Endothelial cell of umbilical vein (primary cell): ENCODE data around the gene CA5A. TPM values are rescaled to one million over a fixed set of nuclear protein-coding genes. Genes with fewer than 3 reads are reported as not detected.
A peak's percentile ranks its signal among the peaks of the same experiment; 100 is the strongest.
"Not testable (repeated sequence)": the region's sequence is repeated elsewhere in the genome, so short reads cannot be mapped to it uniquely, and the experiment has no call there.

Experiments used
- BruUV-seq: library from RNA; stranded (reverse); fragments of 400-500 nt; replicated peaks from 2 replicates; lab custom pipeline; 2021; lab: Mats Ljungman, UMichigan
- CTCF ChIA-PET: fragments of 300-600, 350-600 bp; sonication (Branson Sonifier 250); formaldehyde crosslinking; loops from one replicate; lab custom pipeline; 2021; ENCODE audit warnings: antibody characterized with exemption, inconsistent platforms; lab: Charles Lee
- POLR2A ChIA-PET: fragments of 300-600, 350-600 bp; sonication (Branson Sonifier 250); formaldehyde crosslinking; loops from one replicate; lab custom pipeline; 2021; ENCODE audit warnings: antibody characterized with exemption, inconsistent platforms; lab: Charles Lee
- DNase-seq: peaks from one replicate; pipeline ENCODE4 v3.0.0-alpha.2; 2011; ENCODE audit warnings: low read depth, low spot score
- FAIRE-seq: peaks from 2 replicates; lab custom pipeline; 2011; peaks lifted over from hg19 to GRCh38; lab: Jason Lieb, UNC
- H2AFZ ChIP-seq: 2 replicates; pipeline ENCODE4 v1.6.0; 2012; ENCODE audit warnings: low read depth, low read length, control low read depth, inconsistent platforms
- H3K27ac ChIP-seq: 2 replicates; pipeline ENCODE4 v1.5.1; 2011; ENCODE audit warnings: low read depth, mild to moderate bottlenecking, control low read depth, low read length, moderate library complexity; ENCODE audit not compliant: insufficient read depth
- H3K27me3 ChIP-seq, 2 experiments: 2 replicates each; pipeline versions ENCODE4 v1.6.0 to v1.6.1; 2011; ENCODE audit warnings: low read length in 2 of 2, mixed read lengths in 1 of 2; ENCODE audit not compliant: control insufficient read depth in 2 of 2, insufficient read depth in 2 of 2
- H3K36me3 ChIP-seq, 2 experiments: 2 replicates in 1 of 2; 3 replicates in 1 of 2; pipeline ENCODE4 v1.5.1; 2011; ENCODE audit warnings: low read length in 2 of 2, mild to moderate bottlenecking in 1 of 2, moderate library complexity in 1 of 2; ENCODE audit not compliant: control insufficient read depth in 2 of 2, insufficient read depth in 2 of 2; ENCODE audit errors: extremely low read depth in 1 of 2
- H3K4me1 ChIP-seq: 3 replicates; pipeline ENCODE4 v1.5.1; 2011; ENCODE audit warnings: mild to moderate bottlenecking, low read length; ENCODE audit not compliant: control insufficient read depth, insufficient read depth; ENCODE audit errors: extremely low read depth
- H3K4me2 ChIP-seq: 2 replicates; pipeline ENCODE4 v1.6.1; 2011; ENCODE audit warnings: low read length, control low read depth, mixed read lengths; ENCODE audit not compliant: insufficient read depth
- H3K4me3 ChIP-seq, 3 experiments: fragments of 200-600 bp in 1 of 3; sonication (generic), shearing (Covaris generic) in 1 of 3; replicated peaks in 1 of 3; 2 replicates each; pipeline ENCODE4 v1.5.1; 2011 to 2016; ENCODE audit warnings: control low read depth in 3 of 3, low read length in 3 of 3, mild to moderate bottlenecking in 2 of 3, inconsistent platforms in 1 of 3, low read depth in 1 of 3, moderate library complexity in 1 of 3; ENCODE audit not compliant: insufficient read depth in 1 of 3
- H3K79me2 ChIP-seq: 2 replicates; pipeline ENCODE4 v1.6.0; 2012; ENCODE audit warnings: low read length, inconsistent platforms; ENCODE audit not compliant: control insufficient read depth, insufficient read depth
- H3K9ac ChIP-seq: replicated peaks from 2 replicates; pipeline ENCODE3; 2011; ENCODE audit warnings: low read length, control low read depth; ENCODE audit not compliant: insufficient read depth; ENCODE audit errors: extremely low read depth
- H3K9me1 ChIP-seq: replicated peaks from 3 replicates; pipeline ENCODE4 v1.6.0; 2011; ENCODE audit warnings: mild to moderate bottlenecking, low read length; ENCODE audit not compliant: control insufficient read depth, insufficient read depth; ENCODE audit errors: extremely low read depth
- H3K9me3 ChIP-seq: replicated peaks from 2 replicates; pipeline ENCODE4 v1.5.1; 2012; ENCODE audit warnings: low read length, inconsistent platforms; ENCODE audit not compliant: control insufficient read depth, insufficient read depth
- H4K20me1 ChIP-seq: replicated peaks from 2 replicates; pipeline ENCODE3; 2011; ENCODE audit warnings: mild to moderate bottlenecking, low read length; ENCODE audit not compliant: control insufficient read depth, insufficient read depth; ENCODE audit errors: extremely low read depth
- CTCF ChIP-seq, 2 donors: IDR thresholded peaks; 1 replicate in 1 of 2; 2 replicates in 1 of 2; pipeline ENCODE4 v1.5.1; 2011; ENCODE audit warnings: low read length in 2 of 2, mild to moderate bottlenecking in 2 of 2, moderate library complexity in 2 of 2, control low read depth in 1 of 2, inconsistent platforms in 1 of 2, low read depth in 1 of 2; ENCODE audit not compliant: insufficient read depth in 1 of 2; ENCODE audit errors: extremely low read depth in 1 of 2
- dilution Hi-C: fragments of 300-500 bp; cut with MboI; formaldehyde crosslinking; loops from one replicate; pipeline ENCODE4 v1.15.0; 2019; ENCODE audit warnings: low sequenced_read_pairs; ENCODE audit not compliant: extremely low pct_ligation_motif_present
- intact Hi-C: fragments of 100-400 bp; cut with micrococcal nuclease; formaldehyde crosslinking; loops from one replicate; pipeline ENCODE4 v1.10.0; 2022
- polyA plus RNA-seq, 4 experiments: library from polyadenylated mRNA; depleted of rRNA in 3 of 4; stranded (reverse) in 3 of 4; unstranded in 1 of 4; fragments of >200 nt; gene quantifications; 2 replicates each; pipeline versions ENCODE4 v1.2.1 to v1.2.3, GENCODE V29; 2011 to 2012; ENCODE audit warnings: missing spikeins in 1 of 4
- total RNA-seq: library from RNA; stranded (reverse); gene quantifications from 2 replicates; pipeline ENCODE4 v1.2.3, GENCODE V29; 2021

Gene CA5A
- total and polyA plus RNA-seq, 2 donors (not counting 3 experiments of a cell fraction or from before 2014, with no cell fraction given), result not detected

GRCh38 chr16:87889762-87890161 lies 46.6 kb downstream of the CA5A start:
- H3K27ac ChIP-seq, H3K9ac ChIP-seq, intact Hi-C loops, DNase-seq, H3K4me2 ChIP-seq, H3K27me3 ChIP-seq, H3K36me3 ChIP-seq, dilution Hi-C loops, H3K79me2 ChIP-seq, H4K20me1 ChIP-seq, FAIRE-seq, BruUV-seq, POLR2A ChIA-PET, H2AFZ ChIP-seq, H3K4me1 ChIP-seq, H3K4me3 ChIP-seq, H3K9me3 ChIP-seq, H3K9me1 ChIP-seq: not testable (repeated sequence)
- CTCF ChIA-PET, result interaction anchor here (0.7 kb wide), 1 partner anchor 111 kb away, joined by 3 read pairs; no protein-coding TSS in a partner anchor
- peak in 1 of 2 donors; percentile 16 for TF ChIP-seq CTCF (IDR thresholded peaks at IDR 0.05; ENCODE audit: extremely low read depth in 1 of 2, insufficient read depth in 1 of 2, low read depth in 1 of 2, low read length in 2 of 2)

GRCh38 chr16:87888346-87888745 lies 48.0 kb downstream of the CA5A start:
- H3K36me3 ChIP-seq, FAIRE-seq, BruUV-seq, H3K27ac ChIP-seq, H3K27me3 ChIP-seq, H4K20me1 ChIP-seq, dilution Hi-C loops, H3K9me3 ChIP-seq, H3K4me2 ChIP-seq, H3K9ac ChIP-seq, H3K4me3 ChIP-seq, DNase-seq, H3K4me1 ChIP-seq, H3K9me1 ChIP-seq, intact Hi-C loops, POLR2A ChIA-PET, H2AFZ ChIP-seq, H3K79me2 ChIP-seq: not testable (repeated sequence)
- CTCF ChIA-PET, result interaction anchor here (1.4 kb wide), 1 partner anchor 109 kb away, joined by 3 read pairs; no protein-coding TSS in a partner anchor

GRCh38 chr16:87887931-87888330 lies 48.4 kb downstream of the CA5A start:
- H3K9ac ChIP-seq, dilution Hi-C loops: not testable (repeated sequence)

More at GRCh38 chr16:87887931-87888330, 48.4 kb downstream of the CA5A start:
- POLR2A ChIA-PET, H3K36me3 ChIP-seq, H3K4me2 ChIP-seq, H3K79me2 ChIP-seq, H3K27ac ChIP-seq, FAIRE-seq, H4K20me1 ChIP-seq, intact Hi-C loops, H3K9me1 ChIP-seq, H2AFZ ChIP-seq, H3K9me3 ChIP-seq, H3K4me3 ChIP-seq, BruUV-seq, DNase-seq, H3K4me1 ChIP-seq, H3K27me3 ChIP-seq: not testable (repeated sequence)
- CTCF ChIA-PET, result interaction anchor here (1.4 kb wide), 1 partner anchor 109 kb away, joined by 3 read pairs; no protein-coding TSS in a partner anchor
